Naive thymus-derived CD4-positive, alpha-beta T cell (primary cell): ENCODE measurements around the gene SIDT1. TPM values are rescaled to one million over a fixed set of nuclear protein-coding genes. Genes with fewer than 3 reads are reported as not detected.
A peak's percentile ranks its signal among the peaks of the same experiment; 100 is the strongest.

Experiments
- ATAC-seq: fragments of 150-1000 bp; cut with Tn5 transposase; 2 replicates; pipeline ENCODE4 v1.10.0; 2021; ENCODE audit warnings: mild to moderate bottlenecking, moderate library complexity
- CTCF ChIA-PET: fragments of 350-600 bp; sonication (Branson Sonifier 250); formaldehyde crosslinking; loops from one replicate; lab custom pipeline; 2021; ENCODE audit warnings: antibody characterized with exemption; lab: Charles Lee
- POLR2A ChIA-PET: fragments of 350-600 bp; sonication (Branson Sonifier 250); formaldehyde crosslinking; loops from one replicate; lab custom pipeline; 2021; ENCODE audit warnings: antibody characterized with exemption, inconsistent platforms; lab: Charles Lee
- DNase-seq, 9 donors: peaks; one replicate each; pipeline versions ENCODE4 v3.0.0 to v3.0.0-alpha.2; 2020 to 2022; ENCODE audit warnings: mixed read lengths in 1 of 9
- H3K27ac ChIP-seq: one replicate; pipeline ENCODE4 v1.7.0; 2013; ENCODE audit warnings: mild to moderate bottlenecking, low read depth, low read length, moderate library complexity
- H3K27me3 ChIP-seq, 2 donors: one replicate each; pipeline ENCODE4 v1.7.0; 2013; ENCODE audit warnings: low read length in 2 of 2, mild to moderate bottlenecking in 2 of 2, moderate library complexity in 2 of 2; ENCODE audit not compliant: control insufficient read depth in 2 of 2, insufficient read depth in 2 of 2
- H3K36me3 ChIP-seq, 3 experiments: 1 replicate in 2 of 3; 2 replicates in 1 of 3; pipeline ENCODE4 v1.7.0; 2013; ENCODE audit warnings: low read length in 3 of 3, mild to moderate bottlenecking in 3 of 3, moderate library complexity in 1 of 3; ENCODE audit not compliant: insufficient read depth in 3 of 3, control insufficient read depth in 2 of 3
- H3K4me1 ChIP-seq, 2 donors: one replicate each; pipeline ENCODE4 v1.7.0; 2013; ENCODE audit warnings: low read length in 2 of 2, mild to moderate bottlenecking in 2 of 2, moderate library complexity in 1 of 2; ENCODE audit not compliant: control insufficient read depth in 2 of 2, insufficient read depth in 2 of 2
- H3K4me3 ChIP-seq: 2 replicates; pipeline ENCODE4 v1.7.0; 2013; ENCODE audit warnings: mild to moderate bottlenecking, low read length
- H3K9me3 ChIP-seq, 3 experiments: 1 replicate in 2 of 3; 2 replicates in 1 of 3; pipeline ENCODE4 v1.7.0; 2013; ENCODE audit warnings: low read length in 3 of 3; ENCODE audit not compliant: control insufficient read depth in 2 of 3
- H3K27ac Mint-ChIP-seq, 9 donors: one replicate each; pipeline ENCODE4 v1.8.0; 2020 to 2022; ENCODE audit warnings: mixed read lengths in 9 of 9, mild to moderate bottlenecking in 8 of 9, moderate library complexity in 5 of 9, inconsistent platforms in 2 of 9
- H3K27me3 Mint-ChIP-seq, 5 donors: one replicate each; pipeline ENCODE4 v1.8.0; 2021 to 2022; ENCODE audit warnings: mixed read lengths in 5 of 5, mild to moderate bottlenecking in 1 of 5
- H3K36me3 Mint-ChIP-seq, 5 donors: one replicate each; pipeline ENCODE4 v1.8.0; 2020 to 2022; ENCODE audit warnings: mixed read lengths in 5 of 5, mild to moderate bottlenecking in 3 of 5, inconsistent platforms in 1 of 5
- H3K4me1 Mint-ChIP-seq, 7 donors: one replicate each; pipeline ENCODE4 v1.8.0; 2020 to 2022; ENCODE audit warnings: mixed read lengths in 7 of 7, mild to moderate bottlenecking in 3 of 7, inconsistent platforms in 1 of 7
- H3K4me3 Mint-ChIP-seq, 10 donors: one replicate each; pipeline ENCODE4 v1.8.0; 2020 to 2022; ENCODE audit warnings: mild to moderate bottlenecking in 10 of 10, mixed read lengths in 10 of 10, moderate library complexity in 6 of 10, inconsistent platforms in 2 of 10
- H3K9me3 Mint-ChIP-seq, 11 donors: one replicate each; pipeline ENCODE4 v1.8.0; 2020 to 2022; ENCODE audit warnings: mixed read lengths in 11 of 11, mild to moderate bottlenecking in 4 of 11, inconsistent platforms in 1 of 11, moderate library complexity in 1 of 11
- intact Hi-C, 2 donors: fragments of 100-400 bp; cut with micrococcal nuclease; formaldehyde crosslinking; loops; one replicate each; pipeline ENCODE4 v1.15.1; 2023
- polyA plus RNA-seq, 2 donors: library from polyadenylated mRNA; unstranded; fragments of 300-500 nt; fragmentation: Illumina TruSeq; gene quantifications; one replicate each; pipeline ENCODE4 v1.2.3, GENCODE V29; 2021
- total RNA-seq, 6 experiments: library from RNA in 5 of 6; stranded (reverse) in 5 of 6; gene quantifications; 1 replicate in 5 of 6; 2 replicates in 1 of 6; pipeline ENCODE4 v1.2.3 and lab custom pipeline; 2021 to 2026

SIDT1 gene
- total and polyA plus RNA-seq, 7 experiments from 2014 or later = 19.9 to 65.7 (median 58.5) TPM

DNA sequence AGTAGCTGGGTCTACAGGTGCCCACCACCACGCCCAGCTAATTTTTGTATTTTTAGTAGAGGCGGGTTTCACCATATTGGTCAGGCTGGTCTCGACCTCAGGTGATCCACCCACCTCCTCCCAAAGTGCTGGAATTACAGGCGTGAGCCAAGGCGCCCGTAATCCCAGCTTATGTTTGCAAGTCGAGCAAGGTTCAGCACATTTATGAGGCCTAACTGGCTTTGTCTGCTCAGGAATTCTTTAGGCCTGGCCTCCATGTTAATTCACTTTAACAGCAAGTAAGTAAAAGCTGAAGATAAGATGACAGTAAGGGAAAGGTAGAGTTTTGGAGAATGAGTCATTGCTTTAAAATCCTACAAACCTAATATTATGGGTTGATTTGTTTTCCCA, 24.6 kb downstream of the SIDT1 start:
- peaks cover 0 to 2% (median 0%) of the 10 kb centered on the region in 11 donors for H3K9me3 Mint-ChIP-seq
- Histone ChIP-seq H3K27me3 (no peaks in the 10 kb centered on the region), H3K36me3 (peaks cover 0 to 4% (median 0%) of the 10 kb centered on the region in 3 experiments), H3K27ac (no peak overlapping the region), H3K4me1 (peaks cover 18 to 26% of the 10 kb centered on the region in 2 donors), H3K4me3 (no peak overlapping the region), H3K9me3 (no peaks in the 10 kb centered on the region)
- peaks cover 4 to 27% (median 4%) of the 10 kb centered on the region in 5 donors for H3K36me3 Mint-ChIP-seq
- intact Hi-C loops = no loop called here
- peaks cover 17 to 85% (median 66%) of the 10 kb centered on the region in 7 donors for H3K4me1 Mint-ChIP-seq
- ChIA-PET CTCF (interaction anchor here (0.6 to 9.3 kb wide), 5 partner anchors 10 to 203 kb away, joined by 3 to 133 read pairs (median 6); no protein-coding TSS in a partner anchor), POLR2A (no interaction called here)
- no peaks in the 10 kb centered on the region for H3K27me3 Mint-ChIP-seq
- DNase-seq = no peak
- no peak overlapping the region for H3K4me3 Mint-ChIP-seq
- peak overlapping the region in 3 of 9 donors; percentile 40 to 46 (median 41) for H3K27ac Mint-ChIP-seq
- no peak for ATAC-seq

DNA sequence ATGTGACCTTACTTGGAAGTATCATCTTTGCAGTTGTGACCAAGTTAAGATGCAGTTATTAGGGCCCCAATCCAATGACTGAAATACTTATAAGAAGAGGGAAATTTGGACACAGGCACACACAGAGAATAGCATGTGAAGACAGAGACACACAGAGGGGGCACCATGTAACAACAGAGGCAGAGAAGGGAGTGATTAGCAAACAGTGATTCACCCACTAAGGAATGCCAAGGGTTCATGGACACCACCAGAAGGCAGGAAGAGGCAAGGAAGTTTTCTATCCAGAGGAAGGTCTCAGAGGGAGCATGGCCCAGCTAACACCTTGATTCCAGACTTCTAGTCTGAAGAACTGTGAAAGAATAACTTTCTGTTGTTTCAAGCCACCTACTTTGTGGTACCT, 25.0 kb downstream of the SIDT1 start:
- Mint-ChIP-seq H3K9me3 (no peaks in the 10 kb centered on the region), H3K36me3 (peaks cover 4 to 22% (median 4%) of the 10 kb centered on the region in 5 donors), H3K27me3 (no peaks in the 10 kb centered on the region), H3K4me3 (peak overlapping the region in 1 of 10 donors; percentile 53), H3K27ac (peak overlapping the region in 4 of 9 donors; percentile 40 to 53 (median 44)), H3K4me1 (peaks cover 17 to 85% (median 62%) of the 10 kb centered on the region in 7 donors)
- Histone ChIP-seq H3K36me3 (peaks cover 0 to 4% (median 0%) of the 10 kb centered on the region in 3 experiments), H3K27me3 (no peaks in the 10 kb centered on the region), H3K9me3 (no peaks in the 10 kb centered on the region), H3K27ac (no peak overlapping the region), H3K4me3 (no peak overlapping the region), H3K4me1 (peaks cover 18 to 30% of the 10 kb centered on the region in 2 donors)
- ChIA-PET CTCF (interaction anchor here (0.6 to 9.3 kb wide), 3 partner anchors 62 to 203 kb away, joined by 3 to 133 read pairs (median 3); no protein-coding TSS in a partner anchor), POLR2A (no interaction called here)
- intact Hi-C loops = no loop called here
- no peak for DNase-seq
- no peak for ATAC-seq

DNA sequence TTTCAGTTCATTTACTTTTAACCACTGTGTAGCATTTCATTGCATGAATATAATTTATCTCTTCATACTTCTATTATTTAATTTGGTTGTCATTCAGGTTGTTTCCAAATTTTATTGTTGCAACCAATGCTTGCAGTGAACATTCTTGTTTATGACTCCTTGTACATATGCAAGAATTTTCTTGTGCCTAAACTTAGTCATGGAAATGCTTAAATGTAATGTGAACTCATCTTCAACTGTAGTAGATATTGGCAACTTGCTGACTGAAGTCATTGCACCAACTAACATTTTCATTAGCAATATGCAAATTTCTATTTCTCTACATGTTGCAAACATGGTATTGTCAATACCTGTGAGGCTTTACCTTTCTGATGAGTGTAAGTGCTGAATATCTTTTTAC, 26.7 kb downstream of the SIDT1 start:
- Mint-ChIP-seq H3K27ac (no peak overlapping the region), H3K4me1 (peaks cover 17 to 88% (median 67%) of the 10 kb centered on the region in 7 donors), H3K9me3 (no peaks in the 10 kb centered on the region), H3K36me3 (peaks cover 4 to 29% (median 7%) of the 10 kb centered on the region in 5 donors), H3K4me3 (no peak overlapping the region), H3K27me3 (no peaks in the 10 kb centered on the region)
- Histone ChIP-seq H3K4me3 (no peak overlapping the region), H3K9me3 (no peaks in the 10 kb centered on the region), H3K4me1 (peaks cover 18 to 31% of the 10 kb centered on the region in 2 donors), H3K27me3 (no peaks in the 10 kb centered on the region), H3K27ac (no peak overlapping the region), H3K36me3 (peaks cover 0 to 2% (median 0%) of the 10 kb centered on the region in 3 experiments)
- intact Hi-C loops = no loop called here
- ATAC-seq (no peak), DNase-seq (no peak)
- CTCF ChIA-PET = interaction anchor here (0.6 to 0.9 kb wide), 2 partner anchors 18 to 61 kb away, joined by 3 to 4 read pairs; no protein-coding TSS in a partner anchor
- POLR2A ChIA-PET = interaction anchor here (0.6 to 0.7 kb wide), 2 partner anchors 461 to 1028 kb away, joined by 3 read pairs; no protein-coding TSS in a partner anchor

- Mint-ChIP-seq H3K4me3 (peak overlapping the region in 3 of 10 donors; percentile 7 to 33 (median 14)), H3K27ac (peak overlapping the region in 7 of 9 donors; percentile 21 to 88 (median 64)), H3K9me3 (no peaks in the 10 kb centered on the region), H3K27me3 (no peaks in the 10 kb centered on the region), H3K4me1 (peaks cover 21 to 84% (median 68%) of the 10 kb centered on the region in 7 donors), H3K36me3 (peaks cover 0 to 32% (median 9%) of the 10 kb centered on the region in 5 donors)
- Histone ChIP-seq H3K27me3 (no peaks in the 10 kb centered on the region), H3K9me3 (no peaks in the 10 kb centered on the region), H3K36me3 (no peaks in the 10 kb centered on the region), H3K4me1 (peaks cover 18 to 31% of the 10 kb centered on the region in 2 donors), H3K27ac (no peak overlapping the region), H3K4me3 (no peak overlapping the region)
- DNase-seq = no peak
- intact Hi-C loops = no loop called here
- ATAC-seq = no peak
- ChIA-PET POLR2A (interaction anchor here (0.7 to 1.2 kb wide), 2 partner anchors 45 to 145 kb away, joined by 3 read pairs; partner anchors contain the start of gene SPICE1), CTCF (interaction anchor here (1.5 kb wide), 1 partner anchor 63 kb away, joined by 5 read pairs; no protein-coding TSS in a partner anchor)
These were observed 27.9 kb downstream of the SIDT1 start for GRCh38 chr3:113560271-113560670.

DNA sequence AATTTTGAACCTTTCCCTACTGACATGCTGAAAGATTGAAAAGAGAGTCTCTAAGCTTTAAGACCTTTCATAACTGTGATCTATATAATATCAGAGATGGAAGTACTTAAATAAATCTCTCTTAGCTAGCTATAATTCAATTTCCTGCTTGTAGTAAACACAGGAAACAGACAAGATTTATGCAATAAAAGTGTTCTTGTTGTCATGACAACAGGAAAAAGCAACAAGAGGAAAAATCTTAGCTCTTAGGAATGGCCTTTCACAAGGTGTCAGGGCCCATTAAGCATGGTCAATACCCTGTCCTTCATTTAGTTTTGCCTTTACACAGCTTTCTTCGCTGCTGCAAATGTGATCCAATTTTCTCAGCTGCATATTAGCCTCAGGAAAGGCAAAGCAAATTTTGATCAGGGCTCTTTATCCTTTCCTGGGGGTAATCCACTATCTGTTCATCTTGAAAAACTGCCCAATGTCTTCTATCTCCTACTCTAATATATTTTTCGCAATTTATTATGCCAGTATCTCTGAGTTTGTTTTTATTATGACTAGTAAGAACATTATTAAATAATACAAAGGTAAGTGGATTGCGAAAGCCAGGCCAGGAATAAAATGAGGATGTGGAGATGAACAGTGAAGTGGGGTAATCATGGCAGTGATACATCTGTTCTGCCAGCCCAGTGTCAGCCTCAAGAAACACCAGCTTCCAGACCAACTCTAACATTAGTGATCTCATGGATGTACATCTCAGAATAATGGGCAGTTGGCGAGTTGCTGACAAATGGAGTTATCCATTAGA, 28.7 kb downstream of the SIDT1 start:
- no peaks in the 10 kb centered on the region for H3K9me3 Mint-ChIP-seq
- DNase-seq = peak in 5 of 9 donors; percentile 16 to 40 (median 23)
- Histone ChIP-seq H3K27ac (peak overlapping the region; percentile 22), H3K27me3 (no peaks in the 10 kb centered on the region), H3K4me3 (no peak overlapping the region), H3K4me1 (peaks cover 18 to 31% of the 10 kb centered on the region in 2 donors), H3K36me3 (no peaks in the 10 kb centered on the region), H3K9me3 (no peaks in the 10 kb centered on the region)
- H3K4me1 Mint-ChIP-seq = peaks cover 21 to 80% (median 72%) of the 10 kb centered on the region in 7 donors
- H3K36me3 Mint-ChIP-seq = peaks cover 0 to 34% (median 9%) of the 10 kb centered on the region in 5 donors
- ChIA-PET POLR2A (interaction anchor here (0.7 to 1.2 kb wide), 4 partner anchors 17 to 146 kb away, joined by 3 read pairs; partner anchors contain the start of gene SPICE1), CTCF (interaction anchor here (0.7 to 1.5 kb wide), 3 partner anchors 16 to 1738 kb away, joined by 3 to 5 read pairs (median 4); no protein-coding TSS in a partner anchor)
- ATAC-seq = peak; percentile 36
- peak overlapping the region in 5 of 10 donors; percentile 6 to 33 (median 14) for H3K4me3 Mint-ChIP-seq
- H3K27ac Mint-ChIP-seq = peak overlapping the region in 7 of 9 donors; percentile 55 to 78 (median 64)
- no peaks in the 10 kb centered on the region for H3K27me3 Mint-ChIP-seq
- intact Hi-C loops = no loop called here

DNA sequence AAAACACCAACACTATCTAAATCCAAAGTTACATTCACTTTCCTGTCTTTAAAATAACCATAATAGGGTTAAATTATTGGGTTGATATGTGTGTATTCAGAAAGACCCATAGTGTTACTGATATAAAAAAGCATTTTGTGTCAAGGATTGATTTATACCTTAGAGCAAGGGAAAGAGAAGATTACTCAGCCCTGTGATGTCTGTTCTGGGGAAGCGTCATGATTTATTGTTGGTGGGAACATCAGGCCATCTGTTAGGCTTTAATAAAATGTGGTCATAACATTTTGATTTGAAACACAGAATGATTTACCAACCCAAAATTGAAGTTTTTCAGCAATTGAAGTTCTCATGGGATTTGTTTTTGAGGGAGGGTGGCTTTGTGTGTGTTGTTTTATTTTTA, 33.2 kb downstream of the SIDT1 start:
- Mint-ChIP-seq H3K36me3 (peaks cover 3 to 46% (median 11%) of the 10 kb centered on the region in 5 donors), H3K27me3 (no peaks in the 10 kb centered on the region), H3K9me3 (no peaks in the 10 kb centered on the region), H3K27ac (peak overlapping the region in 1 of 9 donors; percentile 28), H3K4me3 (no peak overlapping the region), H3K4me1 (peaks cover 7 to 44% (median 39%) of the 10 kb centered on the region in 7 donors)
- Histone ChIP-seq H3K36me3 (peaks cover 3 to 23% (median 5%) of the 10 kb centered on the region in 3 experiments), H3K9me3 (no peaks in the 10 kb centered on the region), H3K27ac (no peak overlapping the region), H3K27me3 (no peaks in the 10 kb centered on the region), H3K4me1 (peaks cover 7 to 18% of the 10 kb centered on the region in 2 donors), H3K4me3 (no peak overlapping the region)
- intact Hi-C loops = no loop called here
- DNase-seq = no peak
- ATAC-seq = no peak
- CTCF ChIA-PET = no interaction called here
- POLR2A ChIA-PET = no interaction called here
